ENCODE measurements around the gene LRP8. TPM values are rescaled to one million over a fixed set of nuclear protein-coding genes. Genes with fewer than 3 reads are reported as not detected.

Gene LRP8
- total RNA-seq, 1 experiment from 2014 or later: 56.3 TPM

- Histone ChIP-seq H3K4me3 (replicated peaks in 1 of 2; ENCODE audit: low read depth in 1 of 2, low read length in 2 of 2) (no peak overlapping the region), H2AFZ (ENCODE audit: low read depth, low read length, poor library complexity, severe bottlenecking) (no peak overlapping the region), H3K4me1 (ENCODE audit: control insufficient read depth in 1 of 2, insufficient read depth in 2 of 2, low read length in 2 of 2) (peaks cover 0 to 12% of the 10 kb centered on the region in 2 experiments; a peak in 2 of 4 replicates), H3K79me2 (ENCODE audit: insufficient read depth, low read length) (no peaks in the 10 kb centered on the region), H3K4me2 (ENCODE audit: low read length) (no peak overlapping the region), H3K9me2 (ENCODE audit: insufficient read depth) (no peaks in the 10 kb centered on the region), H3K9me3 (ENCODE audit: control insufficient read depth in 1 of 2, insufficient read depth in 1 of 2, low read depth in 1 of 2, low read length in 2 of 2) (no peaks in the 10 kb centered on the region), H4K20me1 (ENCODE audit: insufficient read depth) (no peaks in the 10 kb centered on the region), H3K27ac (ENCODE audit: low read depth, low read length) (no peak overlapping the region), H3K9ac (ENCODE audit: low read length) (no peak overlapping the region), H3K36me3 (ENCODE audit: control insufficient read depth in 1 of 2, insufficient read depth in 2 of 2, low read length in 2 of 2) (no peaks in the 10 kb centered on the region), H3K27me3 (ENCODE audit: insufficient read depth, low read length) (no peaks in the 10 kb centered on the region)
- ATAC-seq (0 out of 2 replicates have a peak, but pooled peaks have one; percentile 9), DNase-seq (ENCODE audit: low read depth, low spot score) (no peak)
- ChIA-PET CTCF (no interaction called here), RAD21 (ENCODE audit: low non-redundant PET in 1 of 2, low total read pairs in 2 of 2, uncharacterized antibody in 2 of 2, unreplicated experiment in 2 of 2) (no interaction called here), POLR2A (no interaction called here)
- no TSS peak for BruUV-seq (replicated peaks)
- TF ChIP-seq JUND (IDR thresholded peaks at IDR 0.05): no peak
- TF ChIP-seq ZBTB33 (IDR thresholded peaks at IDR 0.05; ENCODE audit: extremely low read depth, insufficient replicate concordance, low read length): no peak
- no peak for TF ChIP-seq REST (IDR thresholded peaks at IDR 0.05; ENCODE audit: low read depth)
- TF ChIP-seq ATF3 (IDR thresholded peaks at IDR 0.05): no peak
- no peak for TF ChIP-seq CBX3 (IDR thresholded peaks at IDR 0.05; ENCODE audit: low read depth)
- TF ChIP-seq POLR2A (IDR thresholded peaks at IDR 0.05; ENCODE audit: borderline replicate concordance, extremely low read depth, insufficient read depth, insufficient read length): no peak
- TF ChIP-seq EZH2phosphoT487 (IDR thresholded peaks at IDR 0.05; ENCODE audit: borderline replicate concordance): no peak
- no peak for TF ChIP-seq SRF (IDR thresholded peaks at IDR 0.05; ENCODE audit: low read depth)
- TF ChIP-seq EZH2 (IDR thresholded peaks at IDR 0.05): no peak
- no peak for TF ChIP-seq TCF7L2 (IDR thresholded peaks at IDR 0.05; ENCODE audit: borderline replicate concordance, extremely low read depth, insufficient read depth, insufficient read length)
- intact Hi-C loops (cut with micrococcal nuclease): no loop called here
These were observed 22.3 kb upstream of the LRP8 start for GRCh38 chr1:53349968-53350852.
